GM18508 (cell line): Measurements from ENCODE around the gene VPS8.

Experiments used
- ATAC-seq: cut with Tn5 transposase; IDR thresholded peaks from one replicate; pipeline ENCODE4 v1.9.1; 2021; ENCODE audit warnings: moderate number of reproducible peaks; ENCODE audit not compliant: insufficient read depth, unreplicated experiment

The VPS8 gene

GRCh38 chr3:185070491-185071286 is 258.7 kb downstream of the VPS8 start:
- ATAC-seq = no peak

GRCh38 chr3:185071287-185071800 is 259.4 kb downstream of the VPS8 start:
- ATAC-seq = no peak

- ATAC-seq = no peak
Measured at GRCh38 chr3:185075547-185075946, 263.6 kb downstream of the VPS8 start.

- no peak for ATAC-seq
Measured at GRCh38 chr3:185076219-185076618, 264.3 kb downstream of the VPS8 start.

GRCh38 chr3:185079625-185080024 is 267.7 kb downstream of the VPS8 start:
- ATAC-seq = no peak

- no peak for ATAC-seq
Measured at GRCh38 chr3:185081521-185081920, 269.6 kb downstream of the VPS8 start.

GRCh38 chr3:185082149-185082548 is 270.2 kb downstream of the VPS8 start:
- ATAC-seq = no peak

- ATAC-seq = no peak
Measured at GRCh38 chr3:185082829-185083228, 270.9 kb downstream of the VPS8 start.

GRCh38 chr3:185084402-185084801 is 272.4 kb downstream of the VPS8 start:
- no peak for ATAC-seq

- ATAC-seq = no peak
Measured at GRCh38 chr3:185084901-185085300, 272.9 kb downstream of the VPS8 start.

GRCh38 chr3:185087419-185087818 is 275.5 kb downstream of the VPS8 start:
- ATAC-seq = no peak

- ATAC-seq = no peak
Measured at GRCh38 chr3:185089343-185089742, 277.4 kb downstream of the VPS8 start.

- no peak for ATAC-seq
Measured at GRCh38 chr3:185089751-185090150, 277.8 kb downstream of the VPS8 start.

- ATAC-seq = no peak
Measured at GRCh38 chr3:185090811-185091210, 278.8 kb downstream of the VPS8 start.

- no peak for ATAC-seq
Measured at GRCh38 chr3:185093116-185093515, 281.1 kb downstream of the VPS8 start.

GRCh38 chr3:185094697-185095096 is 282.7 kb downstream of the VPS8 start:
- ATAC-seq = no peak
